ENCODE data around the gene ADAM8.
"Not testable (repeated sequence)": the region's sequence is repeated elsewhere in the genome, so short reads cannot be mapped to it uniquely, and the experiment has no call there.

ADAM8 gene

GRCh38 chr10:133276435-133277201 is at the start of gene ADAM8:
ADAM8 (minus strand) TSS chr10:133276868; CDS start chr10:133276817, 51 bp downstream.
- DNase-seq: peak; percentile 71

- no peak for DNase-seq
Observed at GRCh38 chr10:133326223-133326551, 49.5 kb upstream of the ADAM8 start.

GRCh38 chr10:133325440-133326222 is 49.0 kb upstream of the ADAM8 start:
- DNase-seq: peak; percentile 35

- DNase-seq: no peak
Observed at GRCh38 chr10:133324857-133325260, 48.2 kb upstream of the ADAM8 start.

GRCh38 chr10:133324198-133324792 is 47.6 kb upstream of the ADAM8 start:
- peak; percentile 62 for DNase-seq

GRCh38 chr10:133322064-133322709 is 45.5 kb upstream of the ADAM8 start:
- DNase-seq: not testable (repeated sequence)

- DNase-seq: not testable (repeated sequence)
Observed at GRCh38 chr10:133320852-133321422, 44.3 kb upstream of the ADAM8 start.

GRCh38 chr10:133318494-133319127 is 41.9 kb upstream of the ADAM8 start:
- DNase-seq: peak; percentile 70

GRCh38 chr10:133316732-133317131 is 40.1 kb upstream of the ADAM8 start:
- no peak for DNase-seq

GRCh38 chr10:133316266-133316665 is 39.6 kb upstream of the ADAM8 start:
- no peak for DNase-seq

GRCh38 chr10:133315847-133316246 is 39.2 kb upstream of the ADAM8 start:
- no peak for DNase-seq

GRCh38 chr10:133314911-133315310 is 38.2 kb upstream of the ADAM8 start:
- DNase-seq: no peak

- no peak for DNase-seq
Observed at GRCh38 chr10:133313192-133313591, 36.5 kb upstream of the ADAM8 start.

GRCh38 chr10:133312769-133313145 is 36.1 kb upstream of the ADAM8 start:
- DNase-seq: no peak

GRCh38 chr10:133312016-133312768 is 35.5 kb upstream of the ADAM8 start:
- no peak for DNase-seq

- DNase-seq: no peak
Observed at GRCh38 chr10:133311570-133311969, 34.9 kb upstream of the ADAM8 start.

- DNase-seq: no peak
Observed at GRCh38 chr10:133310789-133311188, 34.1 kb upstream of the ADAM8 start.

- no peak for DNase-seq
Observed at GRCh38 chr10:133310399-133310755, 33.7 kb upstream of the ADAM8 start.

GRCh38 chr10:133309720-133310398 is 33.2 kb upstream of the ADAM8 start:
- DNase-seq: no peak

GRCh38 chr10:133309100-133309719 is 32.5 kb upstream of the ADAM8 start:
- peak; percentile 97 for DNase-seq

All from activated CD4-positive, alpha-beta T cell treated with anti-CD3 and anti-CD28 coated beads, Interleukin-2, amount 50 U/mL, for 1 hour (primary cell).